ENCODE measurements around the gene TUBB. TPM values are rescaled to one million over a fixed set of nuclear protein-coding genes. Genes with fewer than 3 reads are reported as not detected.

Gene TUBB
- total and polyA plus RNA-seq, 12 donors, result 90.3 to 473 (median 214) TPM

DNA sequence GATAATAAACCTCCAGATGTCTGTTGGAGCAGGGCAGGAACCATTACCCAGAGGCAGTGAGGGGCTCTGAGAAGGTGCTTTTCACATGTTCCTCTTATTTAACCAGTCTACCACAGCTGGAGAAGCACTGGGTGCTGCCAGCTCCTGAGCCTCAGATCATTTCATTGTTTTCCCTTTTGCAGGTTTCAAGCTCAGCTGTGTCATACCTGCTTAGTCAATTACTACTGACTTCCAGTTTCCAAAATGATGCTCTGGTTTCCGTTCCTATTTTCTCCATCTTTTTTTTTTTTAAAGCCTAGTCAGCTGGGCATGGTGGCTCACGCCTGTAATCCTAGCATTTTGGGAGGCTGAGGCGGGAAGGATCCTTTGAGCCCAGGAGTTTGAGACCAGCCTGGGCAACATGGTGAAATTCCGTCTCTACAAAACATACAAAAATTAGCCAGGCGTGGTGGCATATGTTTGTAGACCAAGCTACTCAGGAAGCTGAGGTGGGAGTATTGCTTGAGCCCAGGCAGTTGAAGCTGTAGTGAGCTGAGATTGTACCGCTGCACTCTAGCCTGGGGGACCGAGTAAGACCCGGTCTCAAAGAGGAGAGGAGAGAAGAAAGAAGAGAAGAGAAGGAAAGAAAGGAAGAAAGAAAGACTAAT lies 15.6 kb downstream of the TUBB start:
- Histone ChIP-seq H3K27me3 (no peaks in the 10 kb centered on the region), H3K36me3 (replicated peaks in 1 of 2) (peaks cover 0 to 100% of the 10 kb centered on the region in 2 donors), H3K9me3 (replicated peaks in 1 of 3) (no peaks in the 10 kb centered on the region), H3K27ac (no peak overlapping the region), H3K4me3 (no peak overlapping the region), H3K4me1 (replicated peaks in 1 of 2) (peaks cover 18 to 48% of the 10 kb centered on the region in 2 donors)
- DNase-seq, result no peak
- intact Hi-C loops (cut with DNase I), result no loop called here
- 83 to 91% (median 86%) methylated on average over 8 of the region's 8 CpGs for WGBS, 4 donors
- TF ChIP-seq, protein P1, sequence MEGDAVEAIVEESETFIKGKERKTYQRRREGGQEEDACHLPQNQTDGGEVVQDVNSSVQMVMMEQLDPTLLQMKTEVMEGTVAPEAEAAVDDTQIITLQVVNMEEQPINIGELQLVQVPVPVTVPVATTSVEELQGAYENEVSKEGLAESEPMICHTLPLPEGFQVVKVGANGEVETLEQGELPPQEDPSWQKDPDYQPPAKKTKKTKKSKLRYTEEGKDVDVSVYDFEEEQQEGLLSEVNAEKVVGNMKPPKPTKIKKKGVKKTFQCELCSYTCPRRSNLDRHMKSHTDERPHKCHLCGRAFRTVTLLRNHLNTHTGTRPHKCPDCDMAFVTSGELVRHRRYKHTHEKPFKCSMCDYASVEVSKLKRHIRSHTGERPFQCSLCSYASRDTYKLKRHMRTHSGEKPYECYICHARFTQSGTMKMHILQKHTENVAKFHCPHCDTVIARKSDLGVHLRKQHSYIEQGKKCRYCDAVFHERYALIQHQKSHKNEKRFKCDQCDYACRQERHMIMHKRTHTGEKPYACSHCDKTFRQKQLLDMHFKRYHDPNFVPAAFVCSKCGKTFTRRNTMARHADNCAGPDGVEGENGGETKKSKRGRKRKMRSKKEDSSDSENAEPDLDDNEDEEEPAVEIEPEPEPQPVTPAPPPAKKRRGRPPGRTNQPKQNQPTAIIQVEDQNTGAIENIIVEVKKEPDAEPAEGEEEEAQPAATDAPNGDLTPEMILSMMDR (IDR thresholded peaks at IDR 0.05), result no peak
- no peak for TF ChIP-seq POLR2A (IDR thresholded peaks at IDR 0.05)

DNA sequence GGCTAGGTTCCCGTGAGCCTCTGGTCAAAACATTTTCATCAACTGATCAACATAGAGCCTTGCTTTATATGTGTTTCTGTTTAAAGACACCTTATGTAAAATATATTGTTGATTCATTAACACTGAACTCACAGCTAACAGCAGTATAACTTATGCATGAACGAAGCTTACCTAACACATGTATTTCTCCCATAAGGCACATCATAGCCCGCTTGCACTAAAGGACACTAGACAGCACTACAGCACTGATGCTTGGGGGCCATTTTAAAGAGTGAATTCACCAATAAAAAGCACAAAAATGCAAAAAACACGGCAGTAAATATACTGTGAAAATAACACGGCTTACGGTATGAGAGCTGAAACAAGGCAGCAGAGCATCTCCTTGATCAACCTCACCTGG lies 18.4 kb downstream of the TUBB start:
- no peak for TF ChIP-seq POLR2A (IDR thresholded peaks at IDR 0.05)
- TF ChIP-seq, protein P1 (IDR thresholded peaks at IDR 0.05), result no peak
- Histone ChIP-seq H3K27ac (no peak overlapping the region), H3K9me3 (replicated peaks in 1 of 3) (no peaks in the 10 kb centered on the region), H3K4me3 (no peak overlapping the region), H3K4me1 (replicated peaks in 1 of 2) (peaks cover 28 to 54% of the 10 kb centered on the region in 2 donors), H3K36me3 (replicated peaks in 1 of 2) (peaks cover 0 to 79% of the 10 kb centered on the region in 2 donors), H3K27me3 (no peaks in the 10 kb centered on the region)
- 87 to 91% (median 91%) methylated on average over 6 of the region's 6 CpGs for WGBS, 4 donors
- intact Hi-C loops (cut with DNase I), result no loop called here
- no peak for DNase-seq

DNA sequence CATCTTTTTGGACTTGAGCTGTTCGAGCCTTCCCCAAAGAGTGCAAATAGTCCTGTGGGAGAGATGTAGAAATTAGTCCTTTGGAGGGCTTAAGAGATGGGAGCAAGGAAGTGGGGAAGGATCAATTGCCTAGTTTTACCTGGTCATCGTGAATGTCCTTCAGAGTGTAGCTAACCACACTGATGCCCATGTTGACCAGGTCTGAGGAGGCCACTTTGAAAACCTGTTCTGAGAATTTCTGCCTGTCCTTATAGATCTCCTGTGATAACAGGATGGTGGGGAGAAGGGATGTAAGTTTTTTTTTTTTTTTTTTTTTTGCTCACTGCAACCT lies 20.4 kb downstream of the TUBB start:
- no peaks in the 10 kb centered on the region for H3K27me3 ChIP-seq
- H3K4me1 ChIP-seq (replicated peaks in 1 of 2), result peaks cover 28 to 64% of the 10 kb centered on the region in 2 donors
- no peak for DNase-seq
- H3K36me3 ChIP-seq (replicated peaks in 1 of 2), result peaks cover 0 to 59% of the 10 kb centered on the region in 2 donors
- intact Hi-C loops (cut with DNase I), result loop anchor here (10.0 kb wide), 2 partner anchors 84 to 144 kb away; partner anchors contain the start of gene DDR1 (in 1 of the 2)
- peak overlapping the region; percentile 45 to 98 (median 71) for H3K27ac ChIP-seq
- no peaks in the 10 kb centered on the region for H3K9me3 ChIP-seq (replicated peaks in 1 of 3)
- H3K4me3 ChIP-seq, result no peak overlapping the region
- TF ChIP-seq, protein P1 (IDR thresholded peaks at IDR 0.05), result no peak
- no peak for TF ChIP-seq POLR2A (IDR thresholded peaks at IDR 0.05)
- WGBS, 4 donors, result 56 to 83% (median 75%) methylated on average over 2 of the region's 2 CpGs

DNA sequence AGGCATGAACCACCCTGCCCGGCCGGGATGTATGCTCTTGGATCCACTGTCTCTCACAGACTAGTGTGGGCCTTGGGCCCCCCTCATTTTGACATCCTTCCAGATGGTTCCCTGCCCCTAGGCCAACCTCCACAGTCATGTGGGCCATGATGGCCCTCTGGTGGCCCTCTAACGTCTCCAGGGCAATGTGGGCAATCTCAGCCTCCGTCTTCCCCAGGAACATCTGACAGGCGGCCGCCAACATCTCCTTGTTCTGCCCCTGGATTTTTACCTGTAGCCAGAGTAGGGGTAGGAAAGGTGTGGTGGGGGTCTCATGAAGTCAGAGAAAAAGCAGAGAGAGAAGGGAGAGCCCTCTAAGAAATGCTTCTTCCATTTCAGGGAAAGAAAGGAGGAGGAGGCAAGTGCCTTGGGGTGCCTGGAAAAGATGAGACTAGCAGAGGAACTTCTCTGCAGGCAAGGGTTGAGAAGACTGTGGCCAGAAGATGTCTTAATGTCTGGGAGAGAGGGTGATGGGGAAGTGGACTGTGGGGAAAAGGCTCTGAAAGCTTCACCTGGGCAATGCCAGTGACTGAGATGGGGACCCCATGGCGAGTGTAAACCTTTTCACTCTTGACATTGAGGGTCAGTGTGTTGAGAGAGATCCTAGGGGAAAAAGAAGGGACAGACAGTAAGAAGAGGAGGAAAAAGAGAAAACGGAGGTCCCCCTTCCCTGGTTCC lies 21.1 kb downstream of the TUBB start:
- Histone ChIP-seq H3K36me3 (replicated peaks in 1 of 2) (peaks cover 0 to 52% of the 10 kb centered on the region in 2 donors), H3K9me3 (replicated peaks in 1 of 3) (no peaks in the 10 kb centered on the region), H3K4me3 (peak overlapping the region in 3 of 4 donors; percentile 71 to 95 (median 81)), H3K4me1 (replicated peaks in 1 of 2) (peaks cover 28 to 64% of the 10 kb centered on the region in 2 donors), H3K27ac (peak overlapping the region; percentile 93 to 98 (median 94)), H3K27me3 (no peaks in the 10 kb centered on the region)
- DNase-seq, result peak in 3 of 7 donors; percentile 46 to 61 (median 48)
- no peak for TF ChIP-seq POLR2A (IDR thresholded peaks at IDR 0.05)
- TF ChIP-seq, protein P1 (IDR thresholded peaks at IDR 0.05), result no peak
- intact Hi-C loops (cut with DNase I), result loop anchor here (10.0 kb wide), 2 partner anchors 84 to 144 kb away; partner anchors contain the start of gene DDR1 (in 1 of the 2)
- WGBS, 4 donors, result 64 to 75% (median 68%) methylated on average over 6 to 8 of the region's 8 CpGs
